Lung (tissue), 12 donors: ENCODE measurements around the gene TMEM135. TPM values are rescaled to one million over a fixed set of nuclear protein-coding genes. Genes with fewer than 3 reads are reported as not detected.

Experiments used
- ATAC-seq: fragments of 200-7000 bp; cut with Tn5 transposase; one replicate; pipeline ENCODE4 v1.9.1; 2020; ENCODE audit warnings: moderate number of reproducible peaks; ENCODE audit not compliant: insufficient read depth, low FRiP score
- DNase-seq, 3 donors: peaks; one replicate each; pipeline ENCODE4 v3.0.0-alpha.2; 2013 to 2017
- H3K27ac ChIP-seq, 2 donors: one replicate each; pipeline ENCODE4 v1.5.1; 2013; ENCODE audit warnings: mild to moderate bottlenecking in 2 of 2, moderate library complexity in 2 of 2, control low read depth in 1 of 2, inconsistent platforms in 1 of 2, low read depth in 1 of 2, low read length in 1 of 2
- H3K27me3 ChIP-seq, 3 donors: one replicate each; pipeline ENCODE4 v1.5.1; 2013; ENCODE audit warnings: low read length in 2 of 3; ENCODE audit not compliant: control insufficient read depth in 3 of 3, insufficient read depth in 3 of 3
- H3K36me3 ChIP-seq, 4 donors: one replicate each; pipeline ENCODE4 v1.5.1; 2013; ENCODE audit warnings: low read length in 4 of 4, mild to moderate bottlenecking in 1 of 4, moderate library complexity in 1 of 4; ENCODE audit not compliant: control insufficient read depth in 4 of 4, insufficient read depth in 4 of 4
- H3K4me1 ChIP-seq, 5 donors: one replicate each; pipeline ENCODE4 v1.5.1; 2013; ENCODE audit warnings: low read length in 5 of 5, mild to moderate bottlenecking in 2 of 5, moderate library complexity in 1 of 5; ENCODE audit not compliant: control insufficient read depth in 5 of 5, insufficient read depth in 5 of 5
- H3K4me3 ChIP-seq: one replicate; pipeline ENCODE4 v1.5.1; 2013; ENCODE audit warnings: mild to moderate bottlenecking, control low read depth, moderate library complexity
- H3K9ac ChIP-seq, 2 donors: one replicate each; pipeline ENCODE4 v1.5.1; 2013; ENCODE audit warnings: low read length in 2 of 2, control low read depth in 1 of 2; ENCODE audit not compliant: insufficient read depth in 1 of 2
- H3K9me3 ChIP-seq, 4 donors: one replicate each; pipeline ENCODE4 v1.5.1; 2013; ENCODE audit warnings: low read length in 3 of 4, mild to moderate bottlenecking in 1 of 4, moderate library complexity in 1 of 4; ENCODE audit not compliant: control insufficient read depth in 4 of 4, insufficient read depth in 3 of 4
- WGBS, 2 donors: extraction: QIAGEN DNeasy Blood & Tissue Kit; methylation state at CpG; one replicate each; pipeline ENCODE4 v1.1.7; 2013; 5-methylcytosine and 5-hydroxymethylcytosine counted together
- polyA plus RNA-seq, 2 donors: library from polyadenylated mRNA; stranded (reverse); fragments of 200-250 nt; gene quantifications; one replicate each; pipeline ENCODE4 v1.2.1, GENCODE V29; 2013
- total RNA-seq, 2 donors: library from RNA; depleted of rRNA in 1 of 2; stranded (reverse); fragments of >200 nt in 1 of 2; gene quantifications; one replicate each; pipeline ENCODE4 v1.2.1, GENCODE V29; 2014 to 2021
- TF ChIP-seq, protein P1 (sequence below): IDR thresholded peaks from 2 replicates; pipeline ENCODE4 v1.5.1; 2012; ENCODE audit warnings: mild to moderate bottlenecking; ENCODE audit errors: control extremely low read depth, extremely low read depth
- donor health status: control.
- donor health status: control.
- donor health status: Bipolar disorder and iron deficiency.
- donor health status: healthy.
- donor health status: DM: yes; HTN: yes; CAD: no.

TMEM135 gene
- total and polyA plus RNA-seq, 4 donors, result 5.9 to 42.0 (median 11.5) TPM

DNA sequence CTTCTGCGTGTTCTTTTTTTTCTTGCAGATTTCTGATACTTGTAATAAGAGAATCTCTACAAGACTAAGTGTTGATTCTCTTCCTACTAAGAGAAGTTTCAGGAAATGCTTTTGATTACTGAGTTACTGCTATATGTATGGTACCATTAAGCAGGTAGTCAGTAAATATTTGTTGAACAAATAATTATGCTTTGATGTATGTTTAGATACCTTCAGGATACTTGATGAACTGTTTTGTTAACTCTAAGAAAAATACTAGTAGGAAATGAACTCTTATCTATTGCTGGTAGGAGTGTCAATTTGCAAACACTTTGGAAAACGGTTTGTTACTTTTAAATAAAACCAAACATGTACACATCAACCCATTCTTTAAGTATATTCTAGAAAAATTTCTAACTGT lies 90.6 kb downstream of the TMEM135 start:
- H3K4me3 ChIP-seq, result no peak overlapping the region
- H3K36me3 ChIP-seq, result peaks cover 0 to 3% (median 1%) of the 10 kb centered on the region in 4 donors
- H3K9ac ChIP-seq, result no peak overlapping the region
- TF ChIP-seq, protein P1, sequence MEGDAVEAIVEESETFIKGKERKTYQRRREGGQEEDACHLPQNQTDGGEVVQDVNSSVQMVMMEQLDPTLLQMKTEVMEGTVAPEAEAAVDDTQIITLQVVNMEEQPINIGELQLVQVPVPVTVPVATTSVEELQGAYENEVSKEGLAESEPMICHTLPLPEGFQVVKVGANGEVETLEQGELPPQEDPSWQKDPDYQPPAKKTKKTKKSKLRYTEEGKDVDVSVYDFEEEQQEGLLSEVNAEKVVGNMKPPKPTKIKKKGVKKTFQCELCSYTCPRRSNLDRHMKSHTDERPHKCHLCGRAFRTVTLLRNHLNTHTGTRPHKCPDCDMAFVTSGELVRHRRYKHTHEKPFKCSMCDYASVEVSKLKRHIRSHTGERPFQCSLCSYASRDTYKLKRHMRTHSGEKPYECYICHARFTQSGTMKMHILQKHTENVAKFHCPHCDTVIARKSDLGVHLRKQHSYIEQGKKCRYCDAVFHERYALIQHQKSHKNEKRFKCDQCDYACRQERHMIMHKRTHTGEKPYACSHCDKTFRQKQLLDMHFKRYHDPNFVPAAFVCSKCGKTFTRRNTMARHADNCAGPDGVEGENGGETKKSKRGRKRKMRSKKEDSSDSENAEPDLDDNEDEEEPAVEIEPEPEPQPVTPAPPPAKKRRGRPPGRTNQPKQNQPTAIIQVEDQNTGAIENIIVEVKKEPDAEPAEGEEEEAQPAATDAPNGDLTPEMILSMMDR, result no peak
- H3K4me1 ChIP-seq, result peaks cover 0 to 7% (median 0%) of the 10 kb centered on the region in 5 donors
- DNase-seq (no peak), ATAC-seq (no peak)
- H3K9me3 ChIP-seq, result peaks cover 0 to 3% (median 0%) of the 10 kb centered on the region in 4 donors
- H3K27ac ChIP-seq, result no peak overlapping the region
- WGBS, 2 donors, result 61 to 71% methylated on average over 2 of the region's 2 CpGs
- H3K27me3 ChIP-seq, result no peaks in the 10 kb centered on the region

DNA sequence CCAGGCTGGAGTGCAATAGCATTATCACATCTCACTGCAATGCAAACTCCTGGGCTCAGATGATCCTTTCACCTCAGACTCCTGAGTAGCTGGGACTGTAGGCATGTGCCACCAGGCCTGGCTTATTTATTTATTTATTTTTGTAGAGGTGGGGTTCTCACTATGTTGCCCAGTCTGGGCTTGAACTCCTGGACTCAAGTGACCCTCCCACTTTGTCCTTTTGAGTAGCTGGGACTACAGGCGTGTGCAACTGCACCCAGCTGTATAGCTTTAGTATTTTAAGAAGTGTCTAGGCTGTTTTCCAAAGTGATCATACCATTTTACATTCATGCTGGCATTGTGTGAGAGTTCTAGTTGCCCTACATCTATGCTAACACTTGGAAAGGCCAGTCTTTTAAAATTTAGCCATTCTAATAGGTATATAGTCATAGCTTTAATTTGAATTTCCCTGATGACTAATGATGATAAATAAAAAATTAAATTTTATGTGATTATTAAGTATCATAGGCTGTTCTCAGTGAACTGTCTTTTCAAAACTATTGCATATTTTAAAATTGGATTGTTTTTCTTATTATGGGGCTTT lies 96.9 kb downstream of the TMEM135 start:
- no peak overlapping the region for H3K9ac ChIP-seq
- ATAC-seq (no peak), DNase-seq (no peak)
- WGBS, 2 donors, result 91 to 96% methylated on average over 1 of the region's 1 CpG
- no peak overlapping the region for H3K4me3 ChIP-seq
- H3K27me3 ChIP-seq, result no peaks in the 10 kb centered on the region
- peaks cover 0 to 3% (median 2%) of the 10 kb centered on the region in 4 donors for H3K36me3 ChIP-seq
- TF ChIP-seq, protein P1, result no peak
- H3K27ac ChIP-seq, result no peak overlapping the region
- no peaks in the 10 kb centered on the region for H3K4me1 ChIP-seq
- H3K9me3 ChIP-seq, result peaks cover 0 to 3% (median 0%) of the 10 kb centered on the region in 4 donors

DNA sequence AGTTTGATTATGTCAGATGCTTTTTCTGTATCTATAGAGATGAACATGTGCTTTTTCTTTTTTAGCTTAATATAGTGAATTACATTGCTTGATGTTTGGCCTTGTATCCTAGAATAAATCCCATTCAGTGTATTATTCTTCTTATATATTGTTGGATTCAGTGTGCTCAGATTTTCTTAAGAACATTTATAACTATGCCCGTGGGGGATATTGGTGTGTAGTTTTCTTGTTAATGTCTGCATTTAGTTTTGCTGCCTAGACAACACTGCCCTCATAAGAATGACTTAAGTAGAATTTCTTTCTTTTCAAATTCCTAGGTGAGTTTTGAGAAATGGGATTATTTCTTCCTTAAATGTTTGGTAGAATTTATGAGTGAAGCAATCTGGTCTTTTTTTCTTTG lies 98.5 kb downstream of the TMEM135 start:
- Histone ChIP-seq H3K27ac (no peak overlapping the region), H3K36me3 (peaks cover 0 to 3% (median 2%) of the 10 kb centered on the region in 4 donors), H3K27me3 (no peaks in the 10 kb centered on the region), H3K4me3 (no peak overlapping the region), H3K9ac (no peak overlapping the region), H3K4me1 (no peaks in the 10 kb centered on the region), H3K9me3 (peaks cover 0 to 3% (median 0%) of the 10 kb centered on the region in 4 donors)
- TF ChIP-seq, protein P1, result no peak
- no peak for DNase-seq
- 91 to 93% methylated on average over 1 of the region's 1 CpG for WGBS, 2 donors
- ATAC-seq, result no peak

DNA sequence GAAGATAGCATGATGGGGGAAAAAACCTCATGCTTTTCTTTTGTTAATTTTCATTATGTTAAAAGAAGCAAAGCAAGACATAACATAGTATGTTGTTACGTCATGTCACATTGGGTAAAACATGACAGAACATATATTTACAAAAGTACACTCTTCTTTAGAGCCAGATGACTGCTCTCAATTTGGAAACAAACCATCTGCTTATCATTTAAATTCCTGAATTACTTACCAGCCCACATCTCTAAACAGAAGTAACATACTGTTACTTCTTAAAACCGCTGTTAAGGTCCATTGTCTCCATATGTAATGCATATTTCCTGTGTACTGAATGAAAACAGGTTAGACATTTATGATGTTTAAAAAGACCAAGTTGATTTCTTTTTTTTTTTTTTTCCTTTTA lies 100.0 kb downstream of the TMEM135 start:
- Histone ChIP-seq H3K4me1 (no peaks in the 10 kb centered on the region), H3K36me3 (peaks cover 0 to 2% (median 2%) of the 10 kb centered on the region in 4 donors), H3K27me3 (no peaks in the 10 kb centered on the region), H3K9ac (peak overlapping the region in 1 of 2 donors; percentile 49), H3K9me3 (no peaks in the 10 kb centered on the region), H3K27ac (no peak overlapping the region), H3K4me3 (no peak overlapping the region)
- DNase-seq (peak in 2 of 3 donors; percentile 22 to 51), ATAC-seq (no peak)
- WGBS, 2 donors, result 90 to 91% methylated on average over 2 of the region's 2 CpGs
- TF ChIP-seq, protein P1, result no peak
